ENCODE measurements around the gene EFNA5.

GRCh38 chr5:107618242-107618641, 52.5 kb downstream of the EFNA5 start:
- no peak for TF ChIP-seq MAX (IDR thresholded peaks at IDR 0.05; ENCODE audit: low read depth, low read length)
- no peak for TF ChIP-seq POLR2A (IDR thresholded peaks at IDR 0.05; ENCODE audit: extremely low read depth, insufficient read length)
- TF ChIP-seq, protein P1, sequence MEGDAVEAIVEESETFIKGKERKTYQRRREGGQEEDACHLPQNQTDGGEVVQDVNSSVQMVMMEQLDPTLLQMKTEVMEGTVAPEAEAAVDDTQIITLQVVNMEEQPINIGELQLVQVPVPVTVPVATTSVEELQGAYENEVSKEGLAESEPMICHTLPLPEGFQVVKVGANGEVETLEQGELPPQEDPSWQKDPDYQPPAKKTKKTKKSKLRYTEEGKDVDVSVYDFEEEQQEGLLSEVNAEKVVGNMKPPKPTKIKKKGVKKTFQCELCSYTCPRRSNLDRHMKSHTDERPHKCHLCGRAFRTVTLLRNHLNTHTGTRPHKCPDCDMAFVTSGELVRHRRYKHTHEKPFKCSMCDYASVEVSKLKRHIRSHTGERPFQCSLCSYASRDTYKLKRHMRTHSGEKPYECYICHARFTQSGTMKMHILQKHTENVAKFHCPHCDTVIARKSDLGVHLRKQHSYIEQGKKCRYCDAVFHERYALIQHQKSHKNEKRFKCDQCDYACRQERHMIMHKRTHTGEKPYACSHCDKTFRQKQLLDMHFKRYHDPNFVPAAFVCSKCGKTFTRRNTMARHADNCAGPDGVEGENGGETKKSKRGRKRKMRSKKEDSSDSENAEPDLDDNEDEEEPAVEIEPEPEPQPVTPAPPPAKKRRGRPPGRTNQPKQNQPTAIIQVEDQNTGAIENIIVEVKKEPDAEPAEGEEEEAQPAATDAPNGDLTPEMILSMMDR (IDR thresholded peaks at IDR 0.05; ENCODE audit: low read depth, low read length) = no peak
- no peak for TF ChIP-seq MYC (IDR thresholded peaks at IDR 0.05; ENCODE audit: low read depth, low read length)

All from NB4 (cell line).